Upper lobe of left lung (tissue), 6 donors: Measurements from ENCODE around the gene SLC25A29. TPM values are rescaled to one million over a fixed set of nuclear protein-coding genes. Genes with fewer than 3 reads are reported as not detected.

ENCODE experiments used
- ATAC-seq, 2 donors: fragments of 200-7000 bp; cut with Tn5 transposase; one replicate each; pipeline ENCODE4 v1.9.1; 2022; ENCODE audit warnings: mild to moderate bottlenecking in 2 of 2, moderate library complexity in 2 of 2; ENCODE audit not compliant: low FRiP score in 2 of 2
- DNase-seq, 2 donors: peaks; one replicate each; pipeline ENCODE4 v3.0.0-alpha.2; 2019 to 2020
- H3K27ac ChIP-seq, 4 donors: fragments of 200-600 bp; sonication (generic); one replicate each; pipeline ENCODE4 v1.5.1; 2016 to 2019
- H3K27me3 ChIP-seq, 4 donors: fragments of 200-600 bp; sonication (generic); one replicate each; pipeline ENCODE4 v1.5.1; 2017 to 2019
- H3K36me3 ChIP-seq, 4 donors: fragments of 200-600 bp; sonication (generic); one replicate each; pipeline ENCODE4 v1.5.1; 2016 to 2019
- H3K4me1 ChIP-seq, 4 donors: fragments of 200-600 bp; sonication (generic); one replicate each; pipeline ENCODE4 v1.5.1; 2018 to 2019
- H3K4me3 ChIP-seq, 4 donors: fragments of 200-600 bp; sonication (generic); one replicate each; pipeline ENCODE4 v1.5.1; 2017 to 2019; ENCODE audit warnings: mild to moderate bottlenecking in 2 of 4, moderate library complexity in 1 of 4
- H3K9me3 ChIP-seq, 4 donors: fragments of 200-600 bp; sonication (generic); one replicate each; pipeline ENCODE4 v1.5.1; 2018 to 2019
- CTCF ChIP-seq, 6 experiments: fragments of 450-650 bp in 4 of 6; fragments of 200-600 bp in 2 of 6; sonication (generic) in 2 of 6; IDR thresholded peaks; one replicate each; pipeline ENCODE4 v1.5.1; 2016 to 2019; ENCODE audit warnings: antibody characterized with exemption in 6 of 6
- EP300 ChIP-seq, 4 donors: sonication (generic); formaldehyde crosslinking; IDR thresholded peaks; one replicate each; pipeline ENCODE4 v1.5.1; 2017; ENCODE audit warnings: antibody characterized with exemption in 4 of 4, control low read depth in 2 of 4
- POLR2A ChIP-seq, 4 donors: fragments of 450-650 bp; IDR thresholded peaks; one replicate each; pipeline ENCODE4 v1.5.1; 2016 to 2017; ENCODE audit warnings: antibody characterized with exemption in 4 of 4, mild to moderate bottlenecking in 2 of 4
- POLR2AphosphoS5 ChIP-seq, 2 donors: sonication (generic); formaldehyde crosslinking; IDR thresholded peaks; one replicate each; pipeline ENCODE4 v1.5.1; 2017; ENCODE audit warnings: antibody characterized with exemption in 2 of 2
- WGBS, 2 donors: methylation state at CpG; one replicate each; pipeline ENCODE4 v1.1.5; 2017 to 2018; 5-methylcytosine and 5-hydroxymethylcytosine counted together
- total RNA-seq, 6 donors: library from RNA; depleted of rRNA in 4 of 6; stranded (reverse); fragments of >200 nt in 4 of 6; gene quantifications; one replicate each; pipeline versions ENCODE4 v1.1.0 to v1.2.1, GENCODE V29; 2016 to 2021
- donor health status: DM: no; HTN: no; CAD: no; lungs with moderate emphysema.
- donor health status: DM: no; HTN: yes; CAD: no; lungs with severe emphysema.

Gene SLC25A29
- total RNA-seq, 6 donors from 2014 or later, result 81.5 to 275 (median 96.6) TPM

GRCh38 chr14:100261621-100262020 lies 44.6 kb downstream of the SLC25A29 start:
- Histone ChIP-seq H3K27ac (peak overlapping the region in 2 of 4 donors; percentile 20 to 35), H3K36me3 (peaks cover 0 to 28% (median 9%) of the 10 kb centered on the region in 4 donors), H3K27me3 (no peaks in the 10 kb centered on the region), H3K4me1 (peaks cover 31 to 52% (median 32%) of the 10 kb centered on the region in 4 donors), H3K4me3 (no peak overlapping the region), H3K9me3 (no peaks in the 10 kb centered on the region)
- ATAC-seq, result no peak
- no peak for DNase-seq
- 76 to 79% methylated on average over 3 of the region's 3 CpGs for WGBS, 2 donors
- TF ChIP-seq EP300 (IDR thresholded peaks at IDR 0.05), result no peak

DNA sequence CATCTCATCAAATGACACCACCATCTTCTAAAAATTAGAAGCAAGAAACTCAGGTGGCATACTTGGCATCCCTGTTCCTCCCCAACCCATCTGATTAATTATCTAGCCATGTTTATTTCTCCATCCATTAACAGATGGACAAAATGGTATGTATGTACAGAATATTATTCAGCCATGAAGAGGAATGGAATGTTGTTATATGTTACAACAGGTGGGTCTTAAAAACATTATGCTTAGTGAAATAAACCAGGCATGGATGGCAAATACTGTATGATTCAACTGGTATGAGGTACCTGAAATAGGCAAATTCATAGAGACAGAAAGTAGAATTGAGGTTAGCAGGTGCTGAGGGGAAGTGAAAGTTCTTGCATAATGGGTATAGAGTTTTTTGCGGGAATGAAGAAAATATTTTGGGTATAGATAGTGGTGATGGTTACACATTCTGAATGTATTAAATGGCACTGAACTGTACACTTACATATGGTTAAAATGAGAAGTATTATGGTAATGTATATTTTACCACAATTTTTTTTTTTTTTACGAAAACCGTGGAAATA lies 49.8 kb downstream of the SLC25A29 start:
- Histone ChIP-seq H3K9me3 (no peaks in the 10 kb centered on the region), H3K4me3 (no peak overlapping the region), H3K4me1 (peaks cover 40 to 64% (median 47%) of the 10 kb centered on the region in 4 donors), H3K27ac (no peak overlapping the region), H3K27me3 (no peaks in the 10 kb centered on the region), H3K36me3 (no peaks in the 10 kb centered on the region)
- DNase-seq (no peak), ATAC-seq (no peak)
- TF ChIP-seq EP300 (IDR thresholded peaks at IDR 0.05) (no peak), POLR2A (IDR thresholded peaks at IDR 0.05) (no peak), POLR2AphosphoS5 (IDR thresholded peaks at IDR 0.05) (no peak), CTCF (IDR thresholded peaks at IDR 0.05) (no peak)
- 74 to 88% methylated on average over 3 of the region's 3 CpGs for WGBS, 2 donors

DNA sequence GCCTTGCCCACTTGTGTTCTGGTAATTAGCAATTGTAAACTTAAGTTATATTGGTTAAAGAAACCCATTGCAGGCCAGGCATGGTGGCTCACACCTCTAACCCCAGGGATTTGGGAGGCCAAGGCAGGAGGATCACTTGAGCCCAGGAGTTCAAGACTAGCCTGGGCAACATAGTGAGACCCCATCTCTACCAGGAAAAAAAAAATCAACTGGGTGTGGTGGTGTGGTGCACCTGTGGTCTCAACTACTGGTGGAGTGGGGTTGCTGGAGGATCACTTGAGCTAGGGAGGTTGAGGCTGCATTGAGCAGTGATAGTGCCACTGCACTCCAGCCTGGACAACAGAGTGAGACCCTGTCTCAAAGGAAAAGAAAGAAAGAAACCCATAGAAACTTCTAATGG lies 53.6 kb downstream of the SLC25A29 start:
- H3K36me3 ChIP-seq, result no peaks in the 10 kb centered on the region
- no peak for ATAC-seq
- no peak overlapping the region for H3K27ac ChIP-seq
- H3K27me3 ChIP-seq, result no peaks in the 10 kb centered on the region
- H3K4me3 ChIP-seq, result no peak overlapping the region
- no peak for TF ChIP-seq CTCF (IDR thresholded peaks at IDR 0.05)
- TF ChIP-seq POLR2A (IDR thresholded peaks at IDR 0.05), result no peak
- no peak for TF ChIP-seq POLR2AphosphoS5 (IDR thresholded peaks at IDR 0.05)
- TF ChIP-seq EP300 (IDR thresholded peaks at IDR 0.05), result no peak
- no peaks in the 10 kb centered on the region for H3K9me3 ChIP-seq
- DNase-seq, result no peak
- H3K4me1 ChIP-seq, result peaks cover 36 to 61% (median 52%) of the 10 kb centered on the region in 4 donors

DNA sequence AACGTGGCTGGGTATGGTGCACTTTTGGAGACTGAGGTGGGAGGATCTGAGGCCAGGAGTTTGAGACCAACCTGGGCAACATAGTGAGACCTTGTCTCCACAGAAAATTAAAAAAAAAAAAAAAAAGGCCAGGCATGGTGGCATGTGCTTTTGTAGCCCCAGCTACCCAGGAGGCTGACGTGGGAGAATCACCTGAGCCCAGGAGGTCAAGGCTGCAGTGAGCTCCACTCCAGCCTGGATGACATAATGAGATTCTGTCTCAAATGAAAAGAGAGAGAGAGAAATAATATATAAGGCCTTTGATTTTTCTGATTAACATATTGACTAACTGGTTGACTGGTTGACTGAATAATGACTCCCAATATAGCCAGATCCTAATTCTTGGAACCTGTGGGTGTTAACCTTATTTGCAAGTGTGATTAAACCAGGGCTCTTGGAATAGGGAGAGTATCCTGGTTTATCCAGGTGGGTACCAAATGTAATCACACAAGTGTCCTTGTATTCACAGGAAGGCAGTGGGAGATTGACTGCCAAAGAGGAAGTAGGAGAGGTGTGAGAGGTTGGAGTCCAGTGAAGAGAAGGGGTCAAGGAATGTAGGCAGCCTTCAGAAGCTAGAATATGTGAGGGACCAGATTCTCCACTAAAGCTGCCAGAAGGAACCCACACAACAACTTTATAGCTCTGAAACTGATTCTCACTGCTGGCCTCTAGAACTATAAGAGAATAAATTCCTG lies 55.3 kb downstream of the SLC25A29 start:
- 88 to 94% methylated on average over 2 of the region's 2 CpGs for WGBS, 2 donors
- ATAC-seq (no peak), DNase-seq (no peak)
- H3K9me3 ChIP-seq, result no peaks in the 10 kb centered on the region
- TF ChIP-seq EP300 (IDR thresholded peaks at IDR 0.05), result no peak
- TF ChIP-seq CTCF (IDR thresholded peaks at IDR 0.05), result no peak
- TF ChIP-seq POLR2A (IDR thresholded peaks at IDR 0.05), result no peak
- no peak for TF ChIP-seq POLR2AphosphoS5 (IDR thresholded peaks at IDR 0.05)
- no peaks in the 10 kb centered on the region for H3K27me3 ChIP-seq
- no peaks in the 10 kb centered on the region for H3K36me3 ChIP-seq
- peaks cover 44 to 67% (median 62%) of the 10 kb centered on the region in 4 donors for H3K4me1 ChIP-seq
- no peak overlapping the region for H3K27ac ChIP-seq
- H3K4me3 ChIP-seq, result no peak overlapping the region

GRCh38 chr14:100246809-100247428 lies 59.3 kb downstream of the SLC25A29 start:
- no peaks in the 10 kb centered on the region for H3K36me3 ChIP-seq
- DNase-seq (no peak), ATAC-seq (peak; percentile 54 to 73)
- 23 to 31% methylated on average over 3 of the region's 3 CpGs for WGBS, 2 donors
- H3K9me3 ChIP-seq, result no peaks in the 10 kb centered on the region
- H3K4me3 ChIP-seq, result no peak overlapping the region
- peaks cover 65 to 82% (median 71%) of the 10 kb centered on the region in 4 donors for H3K4me1 ChIP-seq
- no peaks in the 10 kb centered on the region for H3K27me3 ChIP-seq
- no peak for TF ChIP-seq EP300 (IDR thresholded peaks at IDR 0.05)
- TF ChIP-seq CTCF (IDR thresholded peaks at IDR 0.05), result peak in 5 of 6 experiments; percentile 33 to 51 (median 46)
- H3K27ac ChIP-seq, result no peak overlapping the region
